ENCODE measurements around the gene PGPEP1.

DNA sequence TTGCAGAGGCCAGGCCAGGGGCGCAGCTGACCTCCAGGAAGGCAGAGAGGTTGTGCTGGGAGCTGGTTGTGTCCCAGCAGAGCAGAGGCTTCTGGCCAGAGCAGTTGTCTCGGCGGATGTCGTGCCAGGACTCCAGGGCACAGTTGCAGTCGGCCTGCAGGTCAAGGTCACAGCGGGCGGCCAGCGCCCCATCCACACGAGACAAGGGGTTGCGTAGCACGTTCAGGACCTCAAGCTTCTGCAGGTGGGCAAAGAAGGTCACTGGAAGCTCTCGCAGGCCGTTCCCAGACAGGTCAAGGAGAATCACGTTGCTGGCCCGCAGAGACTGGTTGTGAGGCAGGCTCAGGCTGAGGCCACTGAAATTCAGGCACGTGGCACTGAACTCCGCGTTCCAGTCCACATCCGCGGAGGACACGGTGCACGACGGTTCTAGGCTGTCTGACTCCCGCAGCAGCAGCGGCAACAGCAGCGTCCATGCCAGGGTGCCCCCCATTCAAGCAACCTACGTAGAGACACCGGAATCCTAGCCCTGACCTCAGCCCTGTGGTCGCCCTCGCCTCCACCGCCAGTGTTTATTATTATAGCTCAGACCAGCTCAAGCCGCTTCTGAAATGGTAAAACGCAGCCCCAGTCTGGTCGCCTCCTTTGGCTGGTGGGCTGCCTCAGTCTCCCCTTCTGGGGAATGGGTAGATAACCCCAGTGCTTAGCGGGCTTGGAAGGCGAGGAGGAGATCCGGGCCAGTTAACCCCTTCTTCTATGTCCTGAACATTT, 56.3 kb downstream of the PGPEP1 start:
- TF ChIP-seq CTCF (IDR thresholded peaks at IDR 0.05; ENCODE audit: poor library complexity, severe bottlenecking) (no peak), EP300 (conservative IDR thresholded peaks at IDR 0.05; ENCODE audit: poor library complexity, severe bottlenecking) (no peak), POLR2AphosphoS5 (IDR thresholded peaks at IDR 0.05) (no peak), TAF1 (IDR thresholded peaks at IDR 0.05; ENCODE audit: low read depth) (no peak), EZH2 (IDR thresholded peaks at IDR 0.05; ENCODE audit: borderline replicate concordance, insufficient read depth, low read length, poor library complexity, severe bottlenecking) (no peak), RAD21 (conservative IDR thresholded peaks at IDR 0.05) (no peak), MXI1 (conservative IDR thresholded peaks at IDR 0.05; ENCODE audit: poor library complexity, severe bottlenecking) (no peak), SMC3 (conservative IDR thresholded peaks at IDR 0.05; ENCODE audit: poor library complexity) (no peak)
- TF ChIP-seq, protein P1, sequence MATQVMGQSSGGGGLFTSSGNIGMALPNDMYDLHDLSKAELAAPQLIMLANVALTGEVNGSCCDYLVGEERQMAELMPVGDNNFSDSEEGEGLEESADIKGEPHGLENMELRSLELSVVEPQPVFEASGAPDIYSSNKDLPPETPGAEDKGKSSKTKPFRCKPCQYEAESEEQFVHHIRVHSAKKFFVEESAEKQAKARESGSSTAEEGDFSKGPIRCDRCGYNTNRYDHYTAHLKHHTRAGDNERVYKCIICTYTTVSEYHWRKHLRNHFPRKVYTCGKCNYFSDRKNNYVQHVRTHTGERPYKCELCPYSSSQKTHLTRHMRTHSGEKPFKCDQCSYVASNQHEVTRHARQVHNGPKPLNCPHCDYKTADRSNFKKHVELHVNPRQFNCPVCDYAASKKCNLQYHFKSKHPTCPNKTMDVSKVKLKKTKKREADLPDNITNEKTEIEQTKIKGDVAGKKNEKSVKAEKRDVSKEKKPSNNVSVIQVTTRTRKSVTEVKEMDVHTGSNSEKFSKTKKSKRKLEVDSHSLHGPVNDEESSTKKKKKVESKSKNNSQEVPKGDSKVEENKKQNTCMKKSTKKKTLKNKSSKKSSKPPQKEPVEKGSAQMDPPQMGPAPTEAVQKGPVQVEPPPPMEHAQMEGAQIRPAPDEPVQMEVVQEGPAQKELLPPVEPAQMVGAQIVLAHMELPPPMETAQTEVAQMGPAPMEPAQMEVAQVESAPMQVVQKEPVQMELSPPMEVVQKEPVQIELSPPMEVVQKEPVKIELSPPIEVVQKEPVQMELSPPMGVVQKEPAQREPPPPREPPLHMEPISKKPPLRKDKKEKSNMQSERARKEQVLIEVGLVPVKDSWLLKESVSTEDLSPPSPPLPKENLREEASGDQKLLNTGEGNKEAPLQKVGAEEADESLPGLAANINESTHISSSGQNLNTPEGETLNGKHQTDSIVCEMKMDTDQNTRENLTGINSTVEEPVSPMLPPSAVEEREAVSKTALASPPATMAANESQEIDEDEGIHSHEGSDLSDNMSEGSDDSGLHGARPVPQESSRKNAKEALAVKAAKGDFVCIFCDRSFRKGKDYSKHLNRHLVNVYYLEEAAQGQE (IDR thresholded peaks at IDR 0.05; ENCODE audit: borderline replicate concordance): no peak

Measured in neural cell (in vitro differentiated cells).